Neural progenitor cell (in vitro differentiated cells): ENCODE measurements around the gene BRD1. TPM values are rescaled to one million over a fixed set of nuclear protein-coding genes. Genes with fewer than 3 reads are reported as not detected.

Source experiments
- DNase-seq: peaks from one replicate; pipeline ENCODE4 v3.0.0-alpha.2; 2016; ENCODE audit warnings: low spot score
- H2AFZ ChIP-seq: fragments of 200-600 bp; sonication (generic); replicated peaks from 2 replicates; pipeline ENCODE4 v1.6.1; 2016; ENCODE audit warnings: antibody characterized with exemption
- H3F3A ChIP-seq: fragments of 200-600 bp; sonication (generic); 2 replicates; pipeline ENCODE4 v1.6.1; 2016; ENCODE audit warnings: antibody characterized with exemption, low read depth
- H3K27ac ChIP-seq: fragments of 200-600 bp; sonication (generic); 2 replicates; pipeline ENCODE4 v1.5.1; 2016; ENCODE audit warnings: mild to moderate bottlenecking
- H3K27me3 ChIP-seq: fragments of 200-600 bp; sonication (generic); 2 replicates; pipeline ENCODE4 v1.6.1; 2016; ENCODE audit warnings: mild to moderate bottlenecking, moderate library complexity
- H3K36me3 ChIP-seq: fragments of 200-600 bp; sonication (generic); 2 replicates; pipeline ENCODE4 v1.5.1; 2016
- H3K4me1 ChIP-seq: fragments of 200-600 bp; sonication (generic); 2 replicates; pipeline ENCODE4 v1.6.1; 2016; ENCODE audit warnings: mixed run types
- H3K4me2 ChIP-seq: fragments of 200-600 bp; sonication (generic); 2 replicates; pipeline ENCODE4 v1.6.1; 2016
- H3K4me3 ChIP-seq: fragments of 200-600 bp; sonication (generic); 2 replicates; pipeline ENCODE4 v1.5.1; 2016
- H3K79me2 ChIP-seq: fragments of 200-600 bp; sonication (generic); 2 replicates; pipeline ENCODE4 v1.6.1; 2016; ENCODE audit warnings: low read depth
- H3K9ac ChIP-seq: fragments of 200-600 bp; sonication (generic); 2 replicates; pipeline ENCODE4 v1.6.1; 2016
- H3K9me3 ChIP-seq: fragments of 200-600 bp; sonication (generic); 2 replicates; pipeline ENCODE4 v1.5.1; 2016; ENCODE audit warnings: low read depth
- H4K20me1 ChIP-seq: fragments of 200-600 bp; sonication (generic); 2 replicates; pipeline ENCODE4 v1.6.1; 2016; ENCODE audit warnings: low read depth
- H3K27ac Mint-ChIP-seq: 3 replicates; pipeline ENCODE4 v1.8.0; 2021; ENCODE audit warnings: mixed read lengths
- H3K27me3 Mint-ChIP-seq: 2 replicates; pipeline ENCODE4 v1.8.0; 2022; ENCODE audit warnings: low read depth, mild to moderate bottlenecking, inconsistent platforms, moderate library complexity, mixed read lengths; ENCODE audit not compliant: insufficient read depth
- H3K36me3 Mint-ChIP-seq: 3 replicates; pipeline ENCODE4 v1.8.0; 2021; ENCODE audit warnings: mixed read lengths
- H3K4me1 Mint-ChIP-seq: 3 replicates; pipeline ENCODE4 v1.8.0; 2021; ENCODE audit warnings: mixed read lengths
- H3K4me3 Mint-ChIP-seq: 3 replicates; pipeline ENCODE4 v1.8.0; 2021; ENCODE audit warnings: mild to moderate bottlenecking, moderate library complexity, mixed read lengths
- H3K9me3 Mint-ChIP-seq: 3 replicates; pipeline ENCODE4 v1.8.0; 2020; ENCODE audit warnings: mixed read lengths
- EZH2 ChIP-seq: fragments of 200-600 bp; sonication (generic); IDR thresholded peaks from 2 replicates; pipeline ENCODE4 v1.6.1; 2017; ENCODE audit warnings: antibody characterized with exemption, mild to moderate bottlenecking, moderate library complexity
- EZH2phosphoT487 ChIP-seq: fragments of 200-600 bp; sonication (generic); IDR thresholded peaks from 2 replicates; pipeline ENCODE4 v1.6.1; 2017; ENCODE audit warnings: antibody characterized with exemption
- total RNA-seq: library from RNA; depleted of rRNA; stranded (reverse); fragments of >200 nt; gene quantifications from 2 replicates; pipeline ENCODE4 v1.2.3, GENCODE V29; 2015; ENCODE audit warnings: low replicate concordance
- TF ChIP-seq, protein P1 (sequence below): fragments of 200-600 bp; sonication (generic); IDR thresholded peaks from 2 replicates; pipeline ENCODE4 v1.5.1; 2017; ENCODE audit warnings: antibody characterized with exemption, mild to moderate bottlenecking

Gene BRD1
- total RNA-seq, 1 donor from 2014 or later, result 31.2 TPM

- H3K27me3 ChIP-seq, result no peaks in the 10 kb centered on the region
- no peak overlapping the region for H3K4me3 ChIP-seq
- no peak overlapping the region for H3K27ac Mint-ChIP-seq
- H3K4me1 Mint-ChIP-seq, result no peaks in the 10 kb centered on the region
- H3K36me3 ChIP-seq, result no peaks in the 10 kb centered on the region
- H3K79me2 ChIP-seq, result no peaks in the 10 kb centered on the region
- H3K27ac ChIP-seq, result no peak overlapping the region
- H3K27me3 Mint-ChIP-seq, result peaks cover 14% of the 10 kb centered on the region
- H4K20me1 ChIP-seq, result no peaks in the 10 kb centered on the region
- no peak overlapping the region for H3K4me2 ChIP-seq
- no peaks in the 10 kb centered on the region for H3K4me1 ChIP-seq
- no peaks in the 10 kb centered on the region for H3K9me3 ChIP-seq
- H3K9ac ChIP-seq, result no peak overlapping the region
- no peak for TF ChIP-seq EZH2phosphoT487
- TF ChIP-seq EZH2, result no peak
- TF ChIP-seq, protein P1, sequence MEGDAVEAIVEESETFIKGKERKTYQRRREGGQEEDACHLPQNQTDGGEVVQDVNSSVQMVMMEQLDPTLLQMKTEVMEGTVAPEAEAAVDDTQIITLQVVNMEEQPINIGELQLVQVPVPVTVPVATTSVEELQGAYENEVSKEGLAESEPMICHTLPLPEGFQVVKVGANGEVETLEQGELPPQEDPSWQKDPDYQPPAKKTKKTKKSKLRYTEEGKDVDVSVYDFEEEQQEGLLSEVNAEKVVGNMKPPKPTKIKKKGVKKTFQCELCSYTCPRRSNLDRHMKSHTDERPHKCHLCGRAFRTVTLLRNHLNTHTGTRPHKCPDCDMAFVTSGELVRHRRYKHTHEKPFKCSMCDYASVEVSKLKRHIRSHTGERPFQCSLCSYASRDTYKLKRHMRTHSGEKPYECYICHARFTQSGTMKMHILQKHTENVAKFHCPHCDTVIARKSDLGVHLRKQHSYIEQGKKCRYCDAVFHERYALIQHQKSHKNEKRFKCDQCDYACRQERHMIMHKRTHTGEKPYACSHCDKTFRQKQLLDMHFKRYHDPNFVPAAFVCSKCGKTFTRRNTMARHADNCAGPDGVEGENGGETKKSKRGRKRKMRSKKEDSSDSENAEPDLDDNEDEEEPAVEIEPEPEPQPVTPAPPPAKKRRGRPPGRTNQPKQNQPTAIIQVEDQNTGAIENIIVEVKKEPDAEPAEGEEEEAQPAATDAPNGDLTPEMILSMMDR, result no peak
- no peak overlapping the region for H2AFZ ChIP-seq
- no peaks in the 10 kb centered on the region for H3K36me3 Mint-ChIP-seq
- DNase-seq, result no peak
- H3K4me3 Mint-ChIP-seq, result no peak overlapping the region
- H3F3A ChIP-seq, result no peaks in the 10 kb centered on the region
- H3K9me3 Mint-ChIP-seq, result peaks cover 25% of the 10 kb centered on the region
Observed at GRCh38 chr22:49734882-49735281, 92.8 kb downstream of the BRD1 start.

DNA sequence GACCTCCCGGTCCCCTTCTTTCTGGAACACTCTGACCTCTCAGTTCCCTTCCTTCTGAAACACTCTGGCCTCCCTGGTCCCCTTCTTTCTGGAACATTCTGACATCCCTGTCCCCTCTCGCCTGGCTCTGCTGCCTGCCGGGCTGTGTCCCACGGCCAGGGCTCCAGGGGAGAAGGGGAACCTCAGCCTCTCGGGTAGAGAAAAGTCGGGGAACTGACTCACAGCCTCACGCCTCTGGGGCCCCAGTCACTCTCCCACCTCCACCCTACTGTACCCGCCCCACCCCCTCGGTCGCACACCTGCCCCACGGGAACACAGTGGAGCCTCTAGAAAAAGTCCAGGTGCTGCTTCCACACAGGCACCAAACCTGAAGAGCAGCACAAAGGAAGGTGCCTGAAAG is 93.3 kb downstream of the BRD1 start:
- no peaks in the 10 kb centered on the region for H3K27me3 ChIP-seq
- DNase-seq, result no peak
- H3F3A ChIP-seq, result no peaks in the 10 kb centered on the region
- H3K4me1 ChIP-seq, result no peaks in the 10 kb centered on the region
- H3K9me3 ChIP-seq, result no peaks in the 10 kb centered on the region
- H3K4me2 ChIP-seq, result no peak overlapping the region
- no peak overlapping the region for H3K27ac Mint-ChIP-seq
- no peaks in the 10 kb centered on the region for H3K79me2 ChIP-seq
- no peak overlapping the region for H2AFZ ChIP-seq
- H3K4me1 Mint-ChIP-seq, result no peaks in the 10 kb centered on the region
- H3K36me3 Mint-ChIP-seq, result no peaks in the 10 kb centered on the region
- H3K9ac ChIP-seq, result no peak overlapping the region
- H3K4me3 Mint-ChIP-seq, result no peak overlapping the region
- TF ChIP-seq EZH2phosphoT487 (no peak), EZH2 (no peak)
- TF ChIP-seq, protein P1, result no peak
- H3K4me3 ChIP-seq, result no peak overlapping the region
- H3K27me3 Mint-ChIP-seq, result peaks cover 10% of the 10 kb centered on the region
- H3K9me3 Mint-ChIP-seq, result peaks cover 20% of the 10 kb centered on the region
- no peaks in the 10 kb centered on the region for H3K36me3 ChIP-seq
- no peak overlapping the region for H3K27ac ChIP-seq
- H4K20me1 ChIP-seq, result no peaks in the 10 kb centered on the region

- no peaks in the 10 kb centered on the region for H4K20me1 ChIP-seq
- no peak for DNase-seq
- no peaks in the 10 kb centered on the region for H3K36me3 ChIP-seq
- no peak overlapping the region for H3K4me3 ChIP-seq
- H3K27me3 ChIP-seq, result no peaks in the 10 kb centered on the region
- Mint-ChIP-seq H3K36me3 (no peaks in the 10 kb centered on the region), H3K9me3 (peaks cover 17% of the 10 kb centered on the region), H3K4me1 (no peaks in the 10 kb centered on the region), H3K4me3 (no peak overlapping the region), H3K27ac (no peak overlapping the region), H3K27me3 (peaks cover 10% of the 10 kb centered on the region)
- no peaks in the 10 kb centered on the region for H3K9me3 ChIP-seq
- H3K79me2 ChIP-seq, result no peaks in the 10 kb centered on the region
- TF ChIP-seq, protein P1, result no peak
- H3K27ac ChIP-seq, result no peak overlapping the region
- H3K9ac ChIP-seq, result no peak overlapping the region
- H3F3A ChIP-seq, result no peaks in the 10 kb centered on the region
- H3K4me1 ChIP-seq, result no peaks in the 10 kb centered on the region
- H3K4me2 ChIP-seq, result no peak overlapping the region
- no peak overlapping the region for H2AFZ ChIP-seq
Observed at GRCh38 chr22:49733631-49734030, 94.0 kb downstream of the BRD1 start.

- TF ChIP-seq, protein P1, result no peak
- TF ChIP-seq EZH2phosphoT487, result no peak
- Histone ChIP-seq H3K27ac (no peak overlapping the region), H4K20me1 (no peaks in the 10 kb centered on the region), H3K4me3 (no peak overlapping the region), H3K9me3 (no peaks in the 10 kb centered on the region), H3K4me2 (no peak overlapping the region), H2AFZ (no peak overlapping the region), H3K27me3 (peaks cover 28% of the 10 kb centered on the region), H3K9ac (no peak overlapping the region), H3K79me2 (no peaks in the 10 kb centered on the region), H3K36me3 (no peaks in the 10 kb centered on the region), H3K4me1 (no peaks in the 10 kb centered on the region), H3F3A (no peaks in the 10 kb centered on the region)
- Mint-ChIP-seq H3K27me3 (peaks cover 19% of the 10 kb centered on the region), H3K4me3 (no peak overlapping the region), H3K27ac (no peak overlapping the region), H3K36me3 (no peaks in the 10 kb centered on the region), H3K9me3 (peaks cover 7% of the 10 kb centered on the region), H3K4me1 (no peaks in the 10 kb centered on the region)
- no peak for DNase-seq
Observed at GRCh38 chr22:49730656-49731055, 97.0 kb downstream of the BRD1 start.
